HepG2 (cell line): ENCODE data around the gene LRRC42. TPM values are rescaled to one million over a fixed set of nuclear protein-coding genes. Genes with fewer than 3 reads are reported as not detected.

Experiments
- AGO2 ChIP-seq: fragments of 200-400 bp; formaldehyde crosslinking; optimal IDR thresholded peaks from 2 replicates; pipeline ENCODE3; 2017; ENCODE audit warnings: mild to moderate bottlenecking, low read depth, low read length, moderate library complexity
- GFI1 ChIP-seq: sonication (generic); formaldehyde crosslinking; IDR thresholded peaks from 2 replicates; pipeline ENCODE4 v1.5.0; 2020; ENCODE audit warnings: missing genetic modification reagents, mild to moderate bottlenecking, borderline replicate concordance
- KDM5A ChIP-seq: fragments of 200-600 bp; sonication (generic); IDR thresholded peaks from 2 replicates; pipeline ENCODE4 v1.7.0; 2018; ENCODE audit warnings: antibody characterized with exemption, mild to moderate bottlenecking, low read length, borderline replicate concordance
- NFKBIZ ChIP-seq: IDR thresholded peaks from 2 replicates; pipeline ENCODE4 v1.6.1; 2018; ENCODE audit warnings: missing genetic modification reagents, missing compliant biosample characterization
- NR2C2 ChIP-seq: sonication (generic); formaldehyde crosslinking; IDR thresholded peaks from 2 replicates; pipeline ENCODE4 v1.4.0; 2020; ENCODE audit warnings: missing genetic modification reagents, mild to moderate bottlenecking, moderate library complexity, borderline replicate concordance
- SRSF1 ChIP-seq: fragments of 200-400 bp; formaldehyde crosslinking; optimal IDR thresholded peaks from 2 replicates; pipeline ENCODE3; 2017; ENCODE audit warnings: mild to moderate bottlenecking, low read depth, low read length, moderate library complexity
- SSRP1 ChIP-seq: IDR thresholded peaks from 2 replicates; pipeline ENCODE4 v1.6.1; 2016; ENCODE audit warnings: control low read depth
- ZBTB38 ChIP-seq: sonication (generic); formaldehyde crosslinking; IDR thresholded peaks from 2 replicates; pipeline ENCODE4 v1.5.1; 2020; ENCODE audit warnings: mild to moderate bottlenecking, missing genetic modification reagents
- ZNF124 ChIP-seq: sonication (generic); formaldehyde crosslinking; IDR thresholded peaks from 2 replicates; pipeline ENCODE4 v1.4.0; 2020; ENCODE audit warnings: missing genetic modification reagents
- ZNF382 ChIP-seq: sonication (generic); formaldehyde crosslinking; IDR thresholded peaks from 2 replicates; pipeline ENCODE4 v1.5.0; 2020; ENCODE audit warnings: missing genetic modification reagents, mild to moderate bottlenecking, borderline replicate concordance
- polyA plus RNA-seq, 8 experiments: library from polyadenylated mRNA; depleted of rRNA in 3 of 8; stranded (reverse) in 7 of 8; unstranded in 1 of 8; fragments of >200 nt; fragmentation: Illumina TruSeq in 4 of 8; extraction: Trizol in 4 of 8; gene quantifications; 2 replicates each; pipeline versions ENCODE4 v1.2.1 to v1.2.3, GENCODE V29; 2011 to 2016; ENCODE audit warnings: low read depth in 4 of 8, missing spikeins in 1 of 8, mixed read lengths in 1 of 8; ENCODE audit not compliant: insufficient read depth in 1 of 8
- total RNA-seq, 5 experiments: library from RNA; depleted of rRNA; stranded (reverse); fragments of >200 nt; fragmentation: Illumina TruSeq; extraction: Trizol; gene quantifications; 2 replicates each; pipeline ENCODE4 v1.2.3, GENCODE V29; 2016; ENCODE audit warnings: low read depth in 1 of 5
- TF ChIP-seq, protein P1 (sequence below), 2 experiments: sonication (generic) in 1 of 2; formaldehyde crosslinking in 1 of 2; IDR thresholded peaks; 2 replicates each; pipeline versions ENCODE4 v1.6.1 to v1.9.0; 2014 to 2022; ENCODE audit warnings: antibody characterized with exemption in 1 of 2, borderline replicate concordance in 1 of 2, inconsistent platforms in 1 of 2, low read depth in 1 of 2, missing genetic modification reagents in 1 of 2
- TF ChIP-seq, protein P2 (sequence below): sonication (generic); formaldehyde crosslinking; IDR thresholded peaks from 2 replicates; pipeline ENCODE4 v1.8.1; 2022; ENCODE audit warnings: mild to moderate bottlenecking, missing genetic modification reagents
- TF ChIP-seq, protein P3 (sequence below), 2 experiments: sonication (generic) in 1 of 2; formaldehyde crosslinking in 1 of 2; IDR thresholded peaks; 2 replicates each; pipeline versions ENCODE4 v1.4.0 to v1.6.1; 2018 to 2020; ENCODE audit warnings: missing genetic modification reagents in 2 of 2, borderline replicate concordance in 1 of 2, low read depth in 1 of 2, mild to moderate bottlenecking in 1 of 2, missing biosample characterization in 1 of 2
- TF ChIP-seq, protein P4 (sequence below): sonication (generic); formaldehyde crosslinking; IDR thresholded peaks from 2 replicates; pipeline ENCODE4 v1.5.0; 2020; ENCODE audit warnings: mild to moderate bottlenecking, missing genetic modification reagents, borderline replicate concordance

LRRC42 gene
- total and polyA plus RNA-seq, 2 of the 13 experiments (the other 11 are each of a cell fraction or from before 2014, with no cell fraction given), result 30.6 to 43.6 TPM

DNA sequence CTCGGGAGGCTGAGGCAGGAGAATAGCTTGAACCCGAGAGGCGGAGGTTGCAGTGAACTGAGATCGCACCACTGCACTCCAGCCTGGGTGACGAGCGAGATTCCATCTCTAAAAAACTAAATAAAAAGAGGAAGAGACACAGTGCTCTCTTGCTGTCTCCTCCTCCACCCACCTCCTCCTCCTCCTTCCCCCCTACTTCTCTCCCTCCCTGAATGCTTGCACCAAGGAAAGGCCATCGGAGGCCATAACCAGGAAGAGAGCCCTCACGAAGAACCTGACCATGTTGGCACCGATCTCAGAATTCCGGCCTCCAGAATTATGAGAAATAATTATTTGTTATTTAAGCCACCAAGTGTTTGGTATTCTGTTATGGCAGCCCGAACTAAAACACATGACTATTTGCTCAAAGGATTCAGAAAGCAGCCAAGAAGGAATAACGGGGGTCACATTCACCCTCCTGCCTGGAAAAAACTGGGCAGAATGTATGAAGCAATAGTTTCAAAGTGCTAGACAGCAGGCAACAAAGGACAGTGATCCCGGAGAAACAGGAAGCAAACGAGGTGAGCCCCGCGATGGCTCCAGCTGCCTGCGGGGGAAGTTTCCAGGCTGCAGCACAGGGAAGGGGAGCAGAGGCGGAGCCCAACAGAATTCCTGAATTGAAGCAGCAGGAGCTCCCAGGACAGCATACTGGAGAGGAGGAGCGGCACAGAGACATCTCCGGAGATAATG lies 36.0 kb downstream of the LRRC42 start (continued):
- TF ChIP-seq, protein P1, sequence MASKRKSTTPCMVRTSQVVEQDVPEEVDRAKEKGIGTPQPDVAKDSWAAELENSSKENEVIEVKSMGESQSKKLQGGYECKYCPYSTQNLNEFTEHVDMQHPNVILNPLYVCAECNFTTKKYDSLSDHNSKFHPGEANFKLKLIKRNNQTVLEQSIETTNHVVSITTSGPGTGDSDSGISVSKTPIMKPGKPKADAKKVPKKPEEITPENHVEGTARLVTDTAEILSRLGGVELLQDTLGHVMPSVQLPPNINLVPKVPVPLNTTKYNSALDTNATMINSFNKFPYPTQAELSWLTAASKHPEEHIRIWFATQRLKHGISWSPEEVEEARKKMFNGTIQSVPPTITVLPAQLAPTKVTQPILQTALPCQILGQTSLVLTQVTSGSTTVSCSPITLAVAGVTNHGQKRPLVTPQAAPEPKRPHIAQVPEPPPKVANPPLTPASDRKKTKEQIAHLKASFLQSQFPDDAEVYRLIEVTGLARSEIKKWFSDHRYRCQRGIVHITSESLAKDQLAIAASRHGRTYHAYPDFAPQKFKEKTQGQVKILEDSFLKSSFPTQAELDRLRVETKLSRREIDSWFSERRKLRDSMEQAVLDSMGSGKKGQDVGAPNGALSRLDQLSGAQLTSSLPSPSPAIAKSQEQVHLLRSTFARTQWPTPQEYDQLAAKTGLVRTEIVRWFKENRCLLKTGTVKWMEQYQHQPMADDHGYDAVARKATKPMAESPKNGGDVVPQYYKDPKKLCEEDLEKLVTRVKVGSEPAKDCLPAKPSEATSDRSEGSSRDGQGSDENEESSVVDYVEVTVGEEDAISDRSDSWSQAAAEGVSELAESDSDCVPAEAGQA (IDR thresholded peaks at IDR 0.05; ENCODE audit: low read depth), result no peak
- TF ChIP-seq, protein P1 (CRISPR knock-in tag; IDR thresholded peaks at IDR 0.05; ENCODE audit: borderline replicate concordance), result no peak
- TF ChIP-seq NFKBIZ (CRISPR knock-in tag), result no peak
- TF ChIP-seq GFI1 (CRISPR knock-in tag), result peak; percentile 52; the same call in 1 of the 2 replicates
- TF ChIP-seq ZNF382 (CRISPR knock-in tag), result no peak
- no peak for TF ChIP-seq KDM5A
- TF ChIP-seq NR2C2 (CRISPR knock-in tag), result 0 out of 2 replicates have a peak, but pooled peaks have one; percentile 40
- TF ChIP-seq SSRP1 (CRISPR knock-in tag), result no peak
- TF ChIP-seq, protein P2, sequence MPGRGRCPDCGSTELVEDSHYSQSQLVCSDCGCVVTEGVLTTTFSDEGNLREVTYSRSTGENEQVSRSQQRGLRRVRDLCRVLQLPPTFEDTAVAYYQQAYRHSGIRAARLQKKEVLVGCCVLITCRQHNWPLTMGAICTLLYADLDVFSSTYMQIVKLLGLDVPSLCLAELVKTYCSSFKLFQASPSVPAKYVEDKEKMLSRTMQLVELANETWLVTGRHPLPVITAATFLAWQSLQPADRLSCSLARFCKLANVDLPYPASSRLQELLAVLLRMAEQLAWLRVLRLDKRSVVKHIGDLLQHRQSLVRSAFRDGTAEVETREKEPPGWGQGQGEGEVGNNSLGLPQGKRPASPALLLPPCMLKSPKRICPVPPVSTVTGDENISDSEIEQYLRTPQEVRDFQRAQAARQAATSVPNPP (CRISPR knock-in tag), result no peak
- TF ChIP-seq, protein P3, sequence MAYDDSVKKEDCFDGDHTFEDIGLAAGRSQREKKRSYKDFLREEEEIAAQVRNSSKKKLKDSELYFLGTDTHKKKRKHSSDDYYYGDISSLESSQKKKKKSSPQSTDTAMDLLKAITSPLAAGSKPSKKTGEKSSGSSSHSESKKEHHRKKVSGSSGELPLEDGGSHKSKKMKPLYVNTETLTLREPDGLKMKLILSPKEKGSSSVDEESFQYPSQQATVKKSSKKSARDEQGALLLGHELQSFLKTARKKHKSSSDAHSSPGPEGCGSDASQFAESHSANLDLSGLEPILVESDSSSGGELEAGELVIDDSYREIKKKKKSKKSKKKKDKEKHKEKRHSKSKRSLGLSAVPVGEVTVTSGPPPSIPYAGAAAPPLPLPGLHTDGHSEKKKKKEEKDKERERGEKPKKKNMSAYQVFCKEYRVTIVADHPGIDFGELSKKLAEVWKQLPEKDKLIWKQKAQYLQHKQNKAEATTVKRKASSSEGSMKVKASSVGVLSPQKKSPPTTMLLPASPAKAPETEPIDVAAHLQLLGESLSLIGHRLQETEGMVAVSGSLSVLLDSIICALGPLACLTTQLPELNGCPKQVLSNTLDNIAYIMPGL (CRISPR knock-in tag; IDR thresholded peaks at IDR 0.05; ENCODE audit: borderline replicate concordance in 1 of 2, low read depth in 1 of 2), result no peak
- 0 out of 2 replicates have a peak, but pooled peaks have one; percentile 31 for TF ChIP-seq ZNF124 (CRISPR knock-in tag)
- TF ChIP-seq, protein P4, sequence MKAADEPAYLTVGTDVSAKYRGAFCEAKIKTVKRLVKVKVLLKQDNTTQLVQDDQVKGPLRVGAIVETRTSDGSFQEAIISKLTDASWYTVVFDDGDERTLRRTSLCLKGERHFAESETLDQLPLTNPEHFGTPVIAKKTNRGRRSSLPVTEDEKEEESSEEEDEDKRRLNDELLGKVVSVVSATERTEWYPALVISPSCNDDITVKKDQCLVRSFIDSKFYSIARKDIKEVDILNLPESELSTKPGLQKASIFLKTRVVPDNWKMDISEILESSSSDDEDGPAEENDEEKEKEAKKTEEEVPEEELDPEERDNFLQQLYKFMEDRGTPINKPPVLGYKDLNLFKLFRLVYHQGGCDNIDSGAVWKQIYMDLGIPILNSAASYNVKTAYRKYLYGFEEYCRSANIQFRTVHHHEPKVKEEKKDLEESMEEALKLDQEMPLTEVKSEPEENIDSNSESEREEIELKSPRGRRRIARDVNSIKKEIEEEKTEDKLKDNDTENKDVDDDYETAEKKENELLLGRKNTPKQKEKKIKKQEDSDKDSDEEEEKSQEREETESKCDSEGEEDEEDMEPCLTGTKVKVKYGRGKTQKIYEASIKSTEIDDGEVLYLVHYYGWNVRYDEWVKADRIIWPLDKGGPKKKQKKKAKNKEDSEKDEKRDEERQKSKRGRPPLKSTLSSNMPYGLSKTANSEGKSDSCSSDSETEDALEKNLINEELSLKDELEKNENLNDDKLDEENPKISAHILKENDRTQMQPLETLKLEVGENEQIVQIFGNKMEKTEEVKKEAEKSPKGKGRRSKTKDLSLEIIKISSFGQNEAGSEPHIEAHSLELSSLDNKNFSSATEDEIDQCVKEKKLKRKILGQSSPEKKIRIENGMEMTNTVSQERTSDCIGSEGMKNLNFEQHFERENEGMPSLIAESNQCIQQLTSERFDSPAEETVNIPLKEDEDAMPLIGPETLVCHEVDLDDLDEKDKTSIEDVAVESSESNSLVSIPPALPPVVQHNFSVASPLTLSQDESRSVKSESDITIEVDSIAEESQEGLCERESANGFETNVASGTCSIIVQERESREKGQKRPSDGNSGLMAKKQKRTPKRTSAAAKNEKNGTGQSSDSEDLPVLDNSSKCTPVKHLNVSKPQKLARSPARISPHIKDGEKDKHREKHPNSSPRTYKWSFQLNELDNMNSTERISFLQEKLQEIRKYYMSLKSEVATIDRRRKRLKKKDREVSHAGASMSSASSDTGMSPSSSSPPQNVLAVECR (CRISPR knock-in tag), result peak; percentile 43; the same call in 1 of the 2 replicates
- no peak for TF ChIP-seq AGO2
- no peak for TF ChIP-seq ZBTB38
- no peak for TF ChIP-seq SRSF1
